GM19035 (cell line): ENCODE measurements around the gene AFG3L2.

ENCODE experiments used
- ATAC-seq: cut with Tn5 transposase; IDR thresholded peaks from one replicate; pipeline ENCODE4 v1.9.1; 2021; ENCODE audit not compliant: unreplicated experiment

Gene AFG3L2

DNA sequence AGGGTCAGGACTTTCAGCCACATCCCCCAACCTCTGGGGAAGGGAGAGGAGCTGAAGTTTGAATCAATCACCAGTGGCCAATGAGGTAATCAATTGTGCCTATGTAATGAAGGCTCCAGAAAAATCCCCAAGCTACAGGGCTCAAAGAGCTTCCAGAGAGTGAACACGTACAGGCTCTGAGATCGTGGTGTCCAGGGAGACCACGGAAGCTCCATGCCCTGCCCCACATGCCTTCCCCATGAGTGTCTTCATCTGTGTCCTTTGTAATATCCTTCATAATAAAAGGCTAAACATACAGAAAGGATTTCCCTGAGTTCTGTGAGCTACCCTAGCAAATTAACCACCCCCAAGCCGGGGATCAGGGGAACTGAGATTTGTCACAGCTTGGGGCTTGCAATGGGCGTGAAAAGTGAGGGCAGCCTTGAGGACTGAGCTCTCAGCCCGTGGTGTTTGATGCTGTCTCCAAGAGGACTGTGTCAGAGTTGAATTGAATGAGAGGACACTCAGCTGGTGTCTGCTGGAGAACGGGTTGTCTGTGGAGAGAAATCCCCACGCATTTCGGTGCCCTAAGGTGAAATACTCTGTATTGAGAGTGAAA lies 94.5 kb downstream of the AFG3L2 start:
- no peak for ATAC-seq

DNA sequence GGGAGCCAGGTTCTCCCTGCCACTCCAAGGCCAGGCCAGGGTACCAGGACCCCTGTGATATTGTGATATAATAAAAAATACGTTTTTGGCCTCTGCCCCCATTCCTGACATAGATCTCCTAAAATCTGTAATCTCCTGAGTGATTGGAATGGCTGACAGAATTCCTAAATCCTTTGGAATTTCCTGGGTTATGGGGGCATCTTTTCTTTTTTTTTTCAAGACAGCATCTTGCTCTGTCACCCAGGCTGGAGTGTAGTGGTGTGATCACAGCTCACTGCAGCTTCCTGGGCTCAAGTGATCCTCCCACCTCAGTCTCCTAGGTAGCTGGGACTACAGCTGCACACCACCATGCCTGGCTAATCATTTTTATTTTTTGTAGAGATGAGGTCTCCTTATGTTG lies 95.2 kb downstream of the AFG3L2 start:
- ATAC-seq = no peak

DNA sequence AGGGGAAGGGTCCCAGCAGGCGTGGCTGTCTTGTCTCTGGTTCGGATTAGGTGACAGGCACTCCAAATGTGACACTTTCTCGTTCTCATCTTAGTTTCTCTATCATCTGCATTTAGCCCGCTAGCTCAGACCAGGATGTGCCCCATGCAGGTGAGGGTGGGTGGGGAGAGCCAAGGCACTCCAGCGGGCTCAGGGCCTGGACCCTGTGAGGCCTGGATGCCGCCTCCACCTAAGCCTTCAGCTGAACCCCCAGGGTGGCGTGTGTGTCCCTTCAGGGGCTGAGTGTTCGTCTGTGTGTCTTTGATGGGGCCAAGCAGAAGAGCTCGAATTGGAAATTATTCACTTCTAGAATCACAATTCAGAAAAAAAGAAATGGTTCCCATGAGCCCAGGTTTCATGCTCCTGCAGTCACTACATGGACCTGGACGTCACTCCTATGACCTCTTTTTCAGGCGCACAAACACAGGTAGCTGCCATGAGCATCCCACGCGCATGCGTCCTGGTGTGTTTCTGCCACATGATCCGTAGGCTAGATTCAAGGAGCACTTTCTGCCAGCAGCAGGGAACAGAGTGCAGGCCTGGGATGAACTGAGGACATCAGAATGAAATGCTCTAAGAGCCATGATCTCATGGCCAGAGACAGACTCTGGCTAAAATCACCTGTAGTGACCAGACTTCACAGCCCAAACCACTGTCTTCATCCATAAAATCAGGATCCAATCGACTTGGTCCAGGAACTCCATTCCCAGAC lies 97.1 kb downstream of the AFG3L2 start:
- ATAC-seq = no peak
